ENCODE results near the gene DYNC2I2.

Gene DYNC2I2

GRCh38 chr9:128595471-128595870, 61.2 kb downstream of the DYNC2I2 start:
- Histone ChIP-seq H2AFZ (ENCODE audit: low read length) (no peak overlapping the region), H3K9me3 (replicated peaks; ENCODE audit: insufficient read depth, low read length) (no peaks in the 10 kb centered on the region), H3F3A (ENCODE audit: insufficient read depth, low read length) (no peaks in the 10 kb centered on the region), H3K27me3 (replicated peaks; ENCODE audit: insufficient read depth, low read length) (no peaks in the 10 kb centered on the region), H3K36me3 (replicated peaks; ENCODE audit: insufficient read depth, low read length) (peaks cover 10% of the 10 kb centered on the region), H4K20me1 (ENCODE audit: insufficient read depth, low read length) (no peaks in the 10 kb centered on the region), H3K27ac (ENCODE audit: low read length) (no peak overlapping the region), H3K4me1 (ENCODE audit: low read length) (no peaks in the 10 kb centered on the region), H3K79me2 (ENCODE audit: low read length) (no peaks in the 10 kb centered on the region), H3K4me3 (ENCODE audit: low read length) (no peak overlapping the region), H3K4me2 (ENCODE audit: low read depth, low read length) (no peak overlapping the region), H3K9me2 (replicated peaks; ENCODE audit: insufficient read depth, low read length) (no peaks in the 10 kb centered on the region), H3K9ac (ENCODE audit: low read length) (no peak overlapping the region)
- TF ChIP-seq CTCF (IDR thresholded peaks at IDR 0.05; ENCODE audit: low read length) (no peak), EZH2 (optimal IDR thresholded peaks at IDR 0.05; ENCODE audit: low read depth, low read length) (no peak), EZH2phosphoT487 (IDR thresholded peaks at IDR 0.05; ENCODE audit: low read length) (no peak)
- no peak for DNase-seq

GRCh38 chr9:128593856-128594255, 62.8 kb downstream of the DYNC2I2 start:
- Histone ChIP-seq H3K79me2 (ENCODE audit: low read length) (0 out of 2 replicates have a peak, but pooled peaks cover 1% of the 10 kb centered on the region), H4K20me1 (ENCODE audit: insufficient read depth, low read length) (no peaks in the 10 kb centered on the region), H3F3A (ENCODE audit: insufficient read depth, low read length) (no peaks in the 10 kb centered on the region), H3K4me1 (ENCODE audit: low read length) (no peaks in the 10 kb centered on the region), H3K9me2 (replicated peaks; ENCODE audit: insufficient read depth, low read length) (no peaks in the 10 kb centered on the region), H3K27me3 (replicated peaks; ENCODE audit: insufficient read depth, low read length) (no peaks in the 10 kb centered on the region), H3K9me3 (replicated peaks; ENCODE audit: insufficient read depth, low read length) (no peaks in the 10 kb centered on the region), H3K4me3 (ENCODE audit: low read length) (no peak overlapping the region), H3K4me2 (ENCODE audit: low read depth, low read length) (no peak overlapping the region), H2AFZ (ENCODE audit: low read length) (no peak overlapping the region), H3K36me3 (replicated peaks; ENCODE audit: insufficient read depth, low read length) (peaks cover 12% of the 10 kb centered on the region), H3K9ac (ENCODE audit: low read length) (no peak overlapping the region), H3K27ac (ENCODE audit: low read length) (no peak overlapping the region)
- no peak for TF ChIP-seq EZH2 (optimal IDR thresholded peaks at IDR 0.05; ENCODE audit: low read depth, low read length)
- no peak for TF ChIP-seq CTCF (IDR thresholded peaks at IDR 0.05; ENCODE audit: low read length)
- TF ChIP-seq EZH2phosphoT487 (IDR thresholded peaks at IDR 0.05; ENCODE audit: low read length): no peak
- no peak for DNase-seq

- no peaks in the 10 kb centered on the region for H3K9me3 ChIP-seq (replicated peaks; ENCODE audit: insufficient read depth, low read length)
- peaks cover 4% of the 10 kb centered on the region; the same call in 1 of the 2 replicates for H3F3A ChIP-seq (ENCODE audit: insufficient read depth, low read length)
- no peaks in the 10 kb centered on the region for H3K27me3 ChIP-seq (replicated peaks; ENCODE audit: insufficient read depth, low read length)
- DNase-seq: no peak
- H3K27ac ChIP-seq (ENCODE audit: low read length): no peak overlapping the region
- H3K4me3 ChIP-seq (ENCODE audit: low read length): no peak overlapping the region
- TF ChIP-seq EZH2 (optimal IDR thresholded peaks at IDR 0.05; ENCODE audit: low read depth, low read length) (no peak), EZH2phosphoT487 (IDR thresholded peaks at IDR 0.05; ENCODE audit: low read length) (no peak), CTCF (IDR thresholded peaks at IDR 0.05; ENCODE audit: low read length) (no peak)
- no peaks in the 10 kb centered on the region for H3K9me2 ChIP-seq (replicated peaks; ENCODE audit: insufficient read depth, low read length)
- H3K9ac ChIP-seq (ENCODE audit: low read length): no peak overlapping the region
- H3K79me2 ChIP-seq (ENCODE audit: low read length): 0 out of 2 replicates have a peak, but pooled peaks cover 2% of the 10 kb centered on the region
- H2AFZ ChIP-seq (ENCODE audit: low read length): no peak overlapping the region
- no peaks in the 10 kb centered on the region for H4K20me1 ChIP-seq (ENCODE audit: insufficient read depth, low read length)
- H3K4me1 ChIP-seq (ENCODE audit: low read length): no peaks in the 10 kb centered on the region; the same call in 1 of the 2 replicates
- no peak overlapping the region for H3K4me2 ChIP-seq (ENCODE audit: low read depth, low read length)
- peaks cover 16% of the 10 kb centered on the region for H3K36me3 ChIP-seq (replicated peaks; ENCODE audit: insufficient read depth, low read length)
Observed at GRCh38 chr9:128593039-128593438, 63.6 kb downstream of the DYNC2I2 start.

Data from MM.1S (cell line).